MM.1S (cell line): ENCODE measurements around the gene DLAT.

Experiments used
- DNase-seq: peaks from one replicate; pipeline ENCODE4 v3.0.0-alpha.2; 2015
- H2AFZ ChIP-seq: fragments of 300-600 bp; sonication (generic); 2 replicates; pipeline ENCODE4 v1.6.0; 2016; ENCODE audit warnings: antibody characterized with exemption, low read length
- H3F3A ChIP-seq: fragments of 300-600 bp; sonication (generic); 2 replicates; pipeline ENCODE4 v1.6.1; 2016; ENCODE audit warnings: mild to moderate bottlenecking, antibody characterized with exemption, low read length, moderate library complexity, mixed read lengths; ENCODE audit not compliant: insufficient read depth
- H3K27ac ChIP-seq: fragments of 300-600 bp; sonication (generic); 2 replicates; pipeline ENCODE4 v1.5.1; 2016; ENCODE audit warnings: mild to moderate bottlenecking, low read length
- H3K27me3 ChIP-seq: fragments of 300-600 bp; sonication (generic); replicated peaks from 2 replicates; pipeline ENCODE4 v1.6.0; 2016; ENCODE audit warnings: low read length; ENCODE audit not compliant: insufficient read depth
- H3K36me3 ChIP-seq: fragments of 300-600 bp; sonication (generic); replicated peaks from 2 replicates; pipeline ENCODE4 v1.6.1; 2016; ENCODE audit warnings: mild to moderate bottlenecking, low read length, mixed read lengths; ENCODE audit not compliant: insufficient read depth
- H3K4me1 ChIP-seq: fragments of 300-600 bp; sonication (generic); 2 replicates; pipeline ENCODE4 v1.6.1; 2016; ENCODE audit warnings: low read length, mixed read lengths
- H3K4me2 ChIP-seq: fragments of 300-600 bp; sonication (generic); 2 replicates; pipeline ENCODE4 v1.6.0; 2016; ENCODE audit warnings: low read depth, low read length
- H3K4me3 ChIP-seq: fragments of 300-600 bp; sonication (generic); 2 replicates; pipeline ENCODE4 v1.5.1; 2016; ENCODE audit warnings: low read length, mixed read lengths
- H3K79me2 ChIP-seq: fragments of 300-600 bp; sonication (generic); 2 replicates; pipeline ENCODE4 v1.6.1; 2016; ENCODE audit warnings: mixed run types, low read length, mixed read lengths
- H3K9ac ChIP-seq: fragments of 300-600 bp; sonication (generic); 2 replicates; pipeline ENCODE4 v1.6.1; 2016; ENCODE audit warnings: low read length, mixed read lengths
- H3K9me2 ChIP-seq: fragments of 300-600 bp; sonication (generic); replicated peaks from 2 replicates; pipeline ENCODE4 v1.6.1; 2016; ENCODE audit warnings: mild to moderate bottlenecking, low read length, mixed read lengths; ENCODE audit not compliant: insufficient read depth
- H3K9me3 ChIP-seq: fragments of 300-600 bp; sonication (generic); replicated peaks from 2 replicates; pipeline ENCODE4 v1.6.1; 2016; ENCODE audit warnings: mild to moderate bottlenecking, low read length, mixed read lengths; ENCODE audit not compliant: insufficient read depth
- H4K20me1 ChIP-seq: fragments of 300-600 bp; sonication (generic); 2 replicates; pipeline ENCODE4 v1.6.1; 2016; ENCODE audit warnings: mild to moderate bottlenecking, low read length, moderate library complexity, mixed read lengths; ENCODE audit not compliant: insufficient read depth
- CTCF ChIP-seq: fragments of 300-600 bp; sonication (generic); IDR thresholded peaks from 2 replicates; pipeline ENCODE4 v1.5.1; 2016; ENCODE audit warnings: antibody characterized with exemption, low read length, mixed read lengths
- EZH2 ChIP-seq: fragments of 300-600 bp; sonication (generic); optimal IDR thresholded peaks from 2 replicates; pipeline ENCODE3; 2017; ENCODE audit warnings: low read depth, mild to moderate bottlenecking, antibody characterized with exemption, low read length, mixed read lengths
- EZH2phosphoT487 ChIP-seq: fragments of 300-600 bp; sonication (generic); IDR thresholded peaks from 2 replicates; pipeline ENCODE4 v1.6.1; 2018; ENCODE audit warnings: antibody characterized with exemption, low read length

DLAT gene

GRCh38 chr11:112000703-112001102 is 24.5 kb upstream of the DLAT start:
- H3K27me3 ChIP-seq = no peaks in the 10 kb centered on the region
- no peak overlapping the region for H3K9ac ChIP-seq
- no peak for DNase-seq
- no peaks in the 10 kb centered on the region for H3K9me3 ChIP-seq
- H3K79me2 ChIP-seq = no peaks in the 10 kb centered on the region
- H3K27ac ChIP-seq = no peak overlapping the region
- no peak for TF ChIP-seq EZH2
- no peak for TF ChIP-seq CTCF
- no peak for TF ChIP-seq EZH2phosphoT487
- H3F3A ChIP-seq = no peaks in the 10 kb centered on the region
- no peaks in the 10 kb centered on the region for H3K9me2 ChIP-seq
- H3K4me1 ChIP-seq = 0 out of 2 replicates have a peak, but pooled peaks cover 5% of the 10 kb centered on the region
- H4K20me1 ChIP-seq = no peaks in the 10 kb centered on the region
- H2AFZ ChIP-seq = no peak overlapping the region
- no peak overlapping the region for H3K4me2 ChIP-seq
- H3K36me3 ChIP-seq = no peaks in the 10 kb centered on the region
- H3K4me3 ChIP-seq = no peak overlapping the region

GRCh38 chr11:112002491-112003216 is 22.6 kb upstream of the DLAT start:
- DNase-seq = no peak
- Histone ChIP-seq H3K27ac (no peak overlapping the region), H2AFZ (no peak overlapping the region), H4K20me1 (no peaks in the 10 kb centered on the region), H3K36me3 (no peaks in the 10 kb centered on the region), H3K27me3 (no peaks in the 10 kb centered on the region), H3F3A (no peaks in the 10 kb centered on the region), H3K9ac (no peak overlapping the region), H3K9me2 (no peaks in the 10 kb centered on the region), H3K4me1 (0 out of 2 replicates have a peak, but pooled peaks cover 4% of the 10 kb centered on the region), H3K4me2 (no peak overlapping the region), H3K4me3 (no peak overlapping the region), H3K9me3 (no peaks in the 10 kb centered on the region), H3K79me2 (no peaks in the 10 kb centered on the region)
- no peak for TF ChIP-seq EZH2phosphoT487
- no peak for TF ChIP-seq CTCF
- TF ChIP-seq EZH2 = no peak

- no peak overlapping the region for H3K27ac ChIP-seq
- H3K9me3 ChIP-seq = no peaks in the 10 kb centered on the region
- no peaks in the 10 kb centered on the region for H4K20me1 ChIP-seq
- no peaks in the 10 kb centered on the region for H3F3A ChIP-seq
- no peaks in the 10 kb centered on the region for H3K9me2 ChIP-seq
- H3K4me1 ChIP-seq = no peaks in the 10 kb centered on the region
- TF ChIP-seq EZH2phosphoT487 (no peak), CTCF (peak; percentile 34), EZH2 (no peak)
- no peak overlapping the region for H3K4me2 ChIP-seq
- no peak overlapping the region for H3K4me3 ChIP-seq
- H3K36me3 ChIP-seq = no peaks in the 10 kb centered on the region
- H3K27me3 ChIP-seq = no peaks in the 10 kb centered on the region
- no peak overlapping the region for H2AFZ ChIP-seq
- no peaks in the 10 kb centered on the region for H3K79me2 ChIP-seq
- no peak overlapping the region for H3K9ac ChIP-seq
- DNase-seq = no peak
These were observed 20.8 kb upstream of the DLAT start for GRCh38 chr11:112004389-112004788.
